Activated CD4-positive, alpha-beta memory T cell treated with anti-CD3 and anti-CD28 coated beads for 36 hours (primary cell): ENCODE data around the gene LYZL1. TPM values are rescaled to one million over a fixed set of nuclear protein-coding genes. Genes with fewer than 3 reads are reported as not detected.
A peak's percentile ranks its signal among the peaks of the same experiment; 100 is the strongest.
"Not testable (repeated sequence)": the region's sequence is repeated elsewhere in the genome, so short reads cannot be mapped to it uniquely, and the experiment has no call there.

ENCODE experiments used
- CTCF ChIA-PET: fragments of 350-600 bp; sonication (Branson Sonifier 250); formaldehyde crosslinking; loops from one replicate; lab custom pipeline; 2021; ENCODE audit warnings: antibody characterized with exemption, inconsistent platforms; lab: Charles Lee
- POLR2A ChIA-PET: fragments of 350-600 bp; sonication (Branson Sonifier 250); formaldehyde crosslinking; loops from one replicate; lab custom pipeline; 2021; ENCODE audit warnings: antibody characterized with exemption; lab: Charles Lee
- DNase-seq: peaks from one replicate; pipeline ENCODE4 v3.0.0-alpha.2; 2020
- H3K27ac Mint-ChIP-seq: one replicate; pipeline ENCODE4 v1.8.0; 2021; ENCODE audit warnings: mixed read lengths
- H3K27me3 Mint-ChIP-seq: one replicate; pipeline ENCODE4 v1.8.0; 2021; ENCODE audit warnings: mixed read lengths
- H3K36me3 Mint-ChIP-seq: one replicate; pipeline ENCODE4 v1.8.0; 2021; ENCODE audit warnings: mixed read lengths
- H3K4me1 Mint-ChIP-seq: one replicate; pipeline ENCODE4 v1.8.0; 2021; ENCODE audit warnings: low read depth, mixed read lengths
- H3K4me3 Mint-ChIP-seq: one replicate; pipeline ENCODE4 v1.8.0; 2021; ENCODE audit warnings: mild to moderate bottlenecking, mixed read lengths
- H3K9me3 Mint-ChIP-seq: one replicate; pipeline ENCODE4 v1.8.0; 2021; ENCODE audit warnings: mixed read lengths
- intact Hi-C: fragments of 100-400 bp; cut with micrococcal nuclease; formaldehyde crosslinking; loops from one replicate; pipeline ENCODE4 v1.15.1; 2023
- total RNA-seq, 2 experiments: library from RNA; stranded (reverse); gene quantifications; one replicate each; pipeline ENCODE4 v1.2.3, GENCODE V29; 2021

Gene LYZL1
- total RNA-seq, 2 experiments from 2014 or later: not detected

- peaks cover 5% of the 10 kb centered on the region for H3K4me1 Mint-ChIP-seq
- DNase-seq: no peak
- H3K27ac Mint-ChIP-seq: no peak overlapping the region
- ChIA-PET POLR2A (no interaction called here), CTCF (no interaction called here)
- H3K36me3 Mint-ChIP-seq: no peaks in the 10 kb centered on the region
- H3K9me3 Mint-ChIP-seq: no peaks in the 10 kb centered on the region
- peaks cover 22% of the 10 kb centered on the region for H3K27me3 Mint-ChIP-seq
- intact Hi-C loops: loop anchor here (10.0 kb wide), 1 partner anchor 1289 kb away; no protein-coding TSS in a partner anchor
- H3K4me3 Mint-ChIP-seq: no peak overlapping the region
Measured at GRCh38 chr10:29315814-29316213, 26.9 kb downstream of the LYZL1 start.

- no peaks in the 10 kb centered on the region for H3K9me3 Mint-ChIP-seq
- no peak for DNase-seq
- H3K4me1 Mint-ChIP-seq: peaks cover 5% of the 10 kb centered on the region
- no peak overlapping the region for H3K27ac Mint-ChIP-seq
- intact Hi-C loops: loop anchor here (10.0 kb wide), 1 partner anchor 1288 kb away; no protein-coding TSS in a partner anchor
- CTCF ChIA-PET: interaction anchor here (1.3 kb wide), 1 partner anchor 12 kb away, joined by 4 read pairs; no protein-coding TSS in a partner anchor
- POLR2A ChIA-PET: no interaction called here
- no peaks in the 10 kb centered on the region for H3K36me3 Mint-ChIP-seq
- H3K4me3 Mint-ChIP-seq: no peak overlapping the region
- H3K27me3 Mint-ChIP-seq: peaks cover 22% of the 10 kb centered on the region
Measured at GRCh38 chr10:29316308-29317026, 27.6 kb downstream of the LYZL1 start.

- Mint-ChIP-seq H3K4me3 (no peak overlapping the region), H3K27me3 (peaks cover 24% of the 10 kb centered on the region), H3K36me3 (no peaks in the 10 kb centered on the region), H3K27ac (no peak overlapping the region), H3K9me3 (no peaks in the 10 kb centered on the region), H3K4me1 (peaks cover 5% of the 10 kb centered on the region)
- intact Hi-C loops: loop anchor here (10.0 kb wide), 1 partner anchor 1288 kb away; no protein-coding TSS in a partner anchor
- no peak for DNase-seq
- POLR2A ChIA-PET: no interaction called here
- CTCF ChIA-PET: interaction anchor here (1.3 kb wide), 1 partner anchor 12 kb away, joined by 4 read pairs; no protein-coding TSS in a partner anchor
Measured at GRCh38 chr10:29317027-29317420, 28.2 kb downstream of the LYZL1 start.

- ChIA-PET CTCF (interaction anchor here (1.3 kb wide), 1 partner anchor 13 kb away, joined by 4 read pairs; no protein-coding TSS in a partner anchor), POLR2A (no interaction called here)
- no peak for DNase-seq
- no peak overlapping the region for H3K4me3 Mint-ChIP-seq
- H3K9me3 Mint-ChIP-seq: no peaks in the 10 kb centered on the region
- peaks cover 5% of the 10 kb centered on the region for H3K4me1 Mint-ChIP-seq
- intact Hi-C loops: loop anchor here (10.0 kb wide), 1 partner anchor 1287 kb away; no protein-coding TSS in a partner anchor
- H3K27ac Mint-ChIP-seq: no peak overlapping the region
- no peaks in the 10 kb centered on the region for H3K36me3 Mint-ChIP-seq
- peaks cover 24% of the 10 kb centered on the region for H3K27me3 Mint-ChIP-seq
Measured at GRCh38 chr10:29317423-29318021, 28.7 kb downstream of the LYZL1 start.

GRCh38 chr10:29318141-29319071 is 29.5 kb downstream of the LYZL1 start:
- POLR2A ChIA-PET, H3K4me1 Mint-ChIP-seq, H3K9me3 Mint-ChIP-seq, H3K36me3 Mint-ChIP-seq, H3K27ac Mint-ChIP-seq, CTCF ChIA-PET, H3K4me3 Mint-ChIP-seq: not testable (repeated sequence)
- peaks cover 22% of the 10 kb centered on the region for H3K27me3 Mint-ChIP-seq
- peak; percentile 46 for DNase-seq
- intact Hi-C loops: loop anchor here (10.0 kb wide), 1 partner anchor 1286 kb away; no protein-coding TSS in a partner anchor

DNA sequence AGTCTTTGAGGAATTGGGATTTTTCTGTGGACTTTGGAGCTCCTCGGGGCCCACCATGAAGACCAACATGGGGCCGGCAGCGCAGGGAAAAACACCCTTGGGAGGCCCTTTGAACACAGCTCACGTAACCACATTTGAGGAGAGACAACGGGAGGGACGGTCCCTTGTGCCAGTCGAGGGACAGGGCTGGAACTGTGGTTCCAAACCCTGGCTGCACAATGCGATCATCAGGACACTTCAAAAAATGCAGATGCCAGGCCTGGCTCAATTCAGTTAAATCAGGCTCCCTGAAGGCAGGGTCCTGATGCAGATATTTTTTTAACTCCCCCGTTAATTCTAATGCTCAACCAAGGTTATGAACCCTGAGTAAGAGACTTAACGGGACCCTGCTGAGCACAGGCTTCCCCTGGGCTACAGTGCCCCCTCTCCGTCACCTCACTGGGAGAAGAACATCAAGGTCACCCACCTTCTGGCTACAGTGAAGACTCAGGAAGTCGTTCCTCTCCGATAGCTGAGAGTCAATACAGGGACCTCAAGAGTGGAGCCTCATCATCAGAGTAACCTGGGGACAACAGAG is 30.4 kb downstream of the LYZL1 start:
- Mint-ChIP-seq H3K27me3 (peaks cover 22% of the 10 kb centered on the region), H3K36me3 (no peaks in the 10 kb centered on the region), H3K4me3 (no peak overlapping the region), H3K9me3 (no peaks in the 10 kb centered on the region), H3K4me1 (peaks cover 5% of the 10 kb centered on the region), H3K27ac (no peak overlapping the region)
- DNase-seq: no peak
- intact Hi-C loops: loop anchor here (10.0 kb wide), 1 partner anchor 1286 kb away; no protein-coding TSS in a partner anchor
- CTCF ChIA-PET: no interaction called here
- POLR2A ChIA-PET: no interaction called here

GRCh38 chr10:29320680-29321121 is 31.8 kb downstream of the LYZL1 start:
- H3K27ac Mint-ChIP-seq, CTCF ChIA-PET, intact Hi-C loops, H3K36me3 Mint-ChIP-seq, H3K4me1 Mint-ChIP-seq, H3K9me3 Mint-ChIP-seq, DNase-seq, H3K4me3 Mint-ChIP-seq, POLR2A ChIA-PET: not testable (repeated sequence)
- peaks cover 20% of the 10 kb centered on the region for H3K27me3 Mint-ChIP-seq

- peaks cover 20% of the 10 kb centered on the region for H3K27me3 Mint-ChIP-seq
- intact Hi-C loops: no loop called here
- POLR2A ChIA-PET: no interaction called here
- CTCF ChIA-PET: no interaction called here
- no peak for DNase-seq
- H3K9me3 Mint-ChIP-seq: no peaks in the 10 kb centered on the region
- H3K36me3 Mint-ChIP-seq: no peaks in the 10 kb centered on the region
- H3K4me1 Mint-ChIP-seq: peaks cover 5% of the 10 kb centered on the region
- no peak overlapping the region for H3K27ac Mint-ChIP-seq
- H3K4me3 Mint-ChIP-seq: no peak overlapping the region
Measured at GRCh38 chr10:29321656-29322055, 32.8 kb downstream of the LYZL1 start.

DNA sequence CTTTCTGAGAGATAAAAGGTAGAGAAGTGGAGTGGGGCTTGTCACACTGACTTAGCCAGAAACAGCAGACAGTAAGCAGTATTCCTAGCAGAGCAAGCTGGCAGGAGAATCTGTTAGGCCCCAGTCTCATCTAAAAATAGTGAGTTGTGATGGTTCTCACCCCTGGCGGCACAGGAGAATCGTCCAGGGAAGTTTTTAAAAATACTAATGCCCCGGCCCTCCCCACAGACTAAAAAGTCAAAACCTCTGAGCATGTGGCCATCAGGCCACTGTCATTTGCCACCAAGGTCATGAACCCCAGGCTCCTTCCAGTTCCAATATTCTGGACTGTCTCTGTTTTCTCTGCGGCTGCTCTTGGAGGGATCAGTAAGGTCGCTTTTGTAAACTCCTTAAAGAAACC is 34.0 kb downstream of the LYZL1 start:
- Mint-ChIP-seq H3K27ac (no peak overlapping the region), H3K4me1 (peaks cover 5% of the 10 kb centered on the region), H3K36me3 (no peaks in the 10 kb centered on the region), H3K27me3 (peaks cover 15% of the 10 kb centered on the region), H3K4me3 (no peak overlapping the region), H3K9me3 (no peaks in the 10 kb centered on the region)
- intact Hi-C loops: no loop called here
- ChIA-PET POLR2A (no interaction called here), CTCF (interaction anchor here (0.5 kb wide), 1 partner anchor 18 kb away, joined by 3 read pairs; no protein-coding TSS in a partner anchor)
- no peak for DNase-seq

- CTCF ChIA-PET: interaction anchor here (0.5 kb wide), 1 partner anchor 19 kb away, joined by 3 read pairs; no protein-coding TSS in a partner anchor
- DNase-seq: no peak
- intact Hi-C loops: no loop called here
- H3K27me3 Mint-ChIP-seq: peaks cover 13% of the 10 kb centered on the region
- no peak overlapping the region for H3K4me3 Mint-ChIP-seq
- no peak overlapping the region for H3K27ac Mint-ChIP-seq
- POLR2A ChIA-PET: no interaction called here
- H3K9me3 Mint-ChIP-seq: no peaks in the 10 kb centered on the region
- H3K4me1 Mint-ChIP-seq: peaks cover 1% of the 10 kb centered on the region
- H3K36me3 Mint-ChIP-seq: no peaks in the 10 kb centered on the region
Measured at GRCh38 chr10:29323367-29323766, 34.5 kb downstream of the LYZL1 start.

DNA sequence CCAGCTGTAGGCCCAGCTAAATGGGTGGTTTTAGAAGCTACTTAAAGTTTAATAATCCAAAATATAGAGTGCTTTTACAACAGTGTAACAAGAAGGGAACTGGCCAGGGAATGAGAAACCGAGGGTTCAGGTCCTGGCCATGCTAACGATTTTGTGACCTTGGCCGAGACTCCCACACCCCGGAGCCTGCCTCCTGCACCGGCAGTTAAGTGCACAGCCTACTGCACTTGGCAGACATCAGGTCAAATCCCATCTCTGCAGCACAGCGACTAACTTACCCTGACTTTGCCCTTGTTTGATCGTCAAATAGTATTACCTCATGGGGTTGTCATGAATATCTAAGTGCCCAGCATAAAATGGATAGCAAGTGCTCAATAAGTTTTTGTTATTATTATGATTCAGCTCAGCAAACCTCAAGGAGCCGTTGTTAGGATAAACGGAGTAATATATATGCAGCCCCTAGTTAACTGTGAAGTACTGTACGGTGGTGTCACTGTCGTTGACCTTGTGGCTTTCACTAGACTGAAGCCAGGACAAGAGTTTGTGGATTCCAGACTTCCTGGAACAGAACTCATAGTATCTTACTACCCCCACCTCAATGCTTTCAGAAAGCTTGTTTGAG is 35.5 kb downstream of the LYZL1 start:
- H3K27ac Mint-ChIP-seq: no peak overlapping the region
- H3K4me3 Mint-ChIP-seq: no peak overlapping the region
- ChIA-PET POLR2A (no interaction called here), CTCF (no interaction called here)
- H3K27me3 Mint-ChIP-seq: peaks cover 10% of the 10 kb centered on the region
- no peaks in the 10 kb centered on the region for H3K4me1 Mint-ChIP-seq
- no peak for DNase-seq
- H3K9me3 Mint-ChIP-seq: no peaks in the 10 kb centered on the region
- no peaks in the 10 kb centered on the region for H3K36me3 Mint-ChIP-seq
- intact Hi-C loops: no loop called here
